Measurements from ENCODE around the gene ETV3.

Gene ETV3

GRCh38 chr1:157137046-157137407, 1.2 kb downstream of the ETV3 start:
- Histone ChIP-seq H3K4me1 (ENCODE audit: control insufficient read depth, low read length) (peaks cover 19% of the 10 kb centered on the region), H3F3A (ENCODE audit: control insufficient read depth, insufficient read depth) (peaks cover 15% of the 10 kb centered on the region), H4K20me1 (ENCODE audit: control insufficient read depth, insufficient read depth, low read depth, low read length) (peaks cover 12% of the 10 kb centered on the region; the same call in 1 of the 2 replicates), H3K27ac (ENCODE audit: low read depth, low read length) (no peak overlapping the region), H3K36me3 (ENCODE audit: control insufficient read depth, low read length) (peaks cover 50% of the 10 kb centered on the region), H3K79me2 (ENCODE audit: control insufficient read depth, low read length) (peaks cover 31% of the 10 kb centered on the region), H3K27me3 (ENCODE audit: control insufficient read depth, low read length) (no peaks in the 10 kb centered on the region), H3K9me2 (replicated peaks; ENCODE audit: control insufficient read depth, low read length) (no peaks in the 10 kb centered on the region), H3K4me2 (ENCODE audit: low read length) (peak overlapping the region; percentile 84), H3K4me3 (ENCODE audit: low read length) (peak overlapping the region; percentile 88), H3K9me3 (ENCODE audit: control insufficient read depth, insufficient read depth, low read length) (no peaks in the 10 kb centered on the region)
- TF ChIP-seq EZH2phosphoT487 (IDR thresholded peaks at IDR 0.05; ENCODE audit: borderline replicate concordance, low read length), result no peak
- TF ChIP-seq, protein P1, sequence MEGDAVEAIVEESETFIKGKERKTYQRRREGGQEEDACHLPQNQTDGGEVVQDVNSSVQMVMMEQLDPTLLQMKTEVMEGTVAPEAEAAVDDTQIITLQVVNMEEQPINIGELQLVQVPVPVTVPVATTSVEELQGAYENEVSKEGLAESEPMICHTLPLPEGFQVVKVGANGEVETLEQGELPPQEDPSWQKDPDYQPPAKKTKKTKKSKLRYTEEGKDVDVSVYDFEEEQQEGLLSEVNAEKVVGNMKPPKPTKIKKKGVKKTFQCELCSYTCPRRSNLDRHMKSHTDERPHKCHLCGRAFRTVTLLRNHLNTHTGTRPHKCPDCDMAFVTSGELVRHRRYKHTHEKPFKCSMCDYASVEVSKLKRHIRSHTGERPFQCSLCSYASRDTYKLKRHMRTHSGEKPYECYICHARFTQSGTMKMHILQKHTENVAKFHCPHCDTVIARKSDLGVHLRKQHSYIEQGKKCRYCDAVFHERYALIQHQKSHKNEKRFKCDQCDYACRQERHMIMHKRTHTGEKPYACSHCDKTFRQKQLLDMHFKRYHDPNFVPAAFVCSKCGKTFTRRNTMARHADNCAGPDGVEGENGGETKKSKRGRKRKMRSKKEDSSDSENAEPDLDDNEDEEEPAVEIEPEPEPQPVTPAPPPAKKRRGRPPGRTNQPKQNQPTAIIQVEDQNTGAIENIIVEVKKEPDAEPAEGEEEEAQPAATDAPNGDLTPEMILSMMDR (IDR thresholded peaks at IDR 0.05; ENCODE audit: low read depth, low read length, poor library complexity, severe bottlenecking), result no peak

- Histone ChIP-seq H3K4me1 (ENCODE audit: control insufficient read depth, low read length) (peaks cover 19% of the 10 kb centered on the region), H3F3A (ENCODE audit: control insufficient read depth, insufficient read depth) (peaks cover 15% of the 10 kb centered on the region), H3K4me3 (ENCODE audit: low read length) (peak overlapping the region; percentile 88; the same call in 1 of the 2 replicates), H3K79me2 (ENCODE audit: control insufficient read depth, low read length) (peaks cover 31% of the 10 kb centered on the region), H3K27me3 (ENCODE audit: control insufficient read depth, low read length) (no peaks in the 10 kb centered on the region), H3K27ac (ENCODE audit: low read depth, low read length) (no peak overlapping the region), H3K9me2 (replicated peaks; ENCODE audit: control insufficient read depth, low read length) (no peaks in the 10 kb centered on the region), H3K4me2 (ENCODE audit: low read length) (peak overlapping the region; percentile 84), H4K20me1 (ENCODE audit: control insufficient read depth, insufficient read depth, low read depth, low read length) (peaks cover 12% of the 10 kb centered on the region; the same call in 1 of the 2 replicates), H3K36me3 (ENCODE audit: control insufficient read depth, low read length) (peaks cover 59% of the 10 kb centered on the region), H3K9me3 (ENCODE audit: control insufficient read depth, insufficient read depth, low read length) (no peaks in the 10 kb centered on the region)
- TF ChIP-seq EZH2phosphoT487 (IDR thresholded peaks at IDR 0.05; ENCODE audit: borderline replicate concordance, low read length), result no peak
- TF ChIP-seq, protein P1 (IDR thresholded peaks at IDR 0.05; ENCODE audit: low read depth, low read length, poor library complexity, severe bottlenecking), result no peak
These were observed 2.1 kb downstream of the ETV3 start for GRCh38 chr1:157136133-157136532.

- H3K4me3 ChIP-seq (ENCODE audit: low read length), result no peak overlapping the region
- no peak overlapping the region for H3K27ac ChIP-seq (ENCODE audit: low read depth, low read length)
- H3F3A ChIP-seq (ENCODE audit: control insufficient read depth, insufficient read depth), result peaks cover 17% of the 10 kb centered on the region
- no peaks in the 10 kb centered on the region for H3K27me3 ChIP-seq (ENCODE audit: control insufficient read depth, low read length)
- no peaks in the 10 kb centered on the region for H3K9me3 ChIP-seq (ENCODE audit: control insufficient read depth, insufficient read depth, low read length)
- H3K36me3 ChIP-seq (ENCODE audit: control insufficient read depth, low read length), result peaks cover 63% of the 10 kb centered on the region
- TF ChIP-seq, protein P1 (IDR thresholded peaks at IDR 0.05; ENCODE audit: low read depth, low read length, poor library complexity, severe bottlenecking), result no peak
- TF ChIP-seq EZH2phosphoT487 (IDR thresholded peaks at IDR 0.05; ENCODE audit: borderline replicate concordance, low read length), result no peak
- H3K4me1 ChIP-seq (ENCODE audit: control insufficient read depth, low read length), result peaks cover 19% of the 10 kb centered on the region
- H3K9me2 ChIP-seq (replicated peaks; ENCODE audit: control insufficient read depth, low read length), result no peaks in the 10 kb centered on the region
- peaks cover 12% of the 10 kb centered on the region; the same call in 1 of the 2 replicates for H4K20me1 ChIP-seq (ENCODE audit: control insufficient read depth, insufficient read depth, low read depth, low read length)
- H3K4me2 ChIP-seq (ENCODE audit: low read length), result no peak overlapping the region
- H3K79me2 ChIP-seq (ENCODE audit: control insufficient read depth, low read length), result peaks cover 31% of the 10 kb centered on the region
These were observed 2.5 kb downstream of the ETV3 start for GRCh38 chr1:157135646-157136045.
